Ovary (tissue), 9 donors: ENCODE data around the gene CCDC88B. TPM values are rescaled to one million over a fixed set of nuclear protein-coding genes. Genes with fewer than 3 reads are reported as not detected.

Experiments
- DNase-seq, 5 donors: peaks; one replicate each; pipeline ENCODE4 v3.0.0-alpha.2; 2019 to 2020
- H3K27ac ChIP-seq, 2 donors: fragments of 200-600 bp; one replicate each; pipeline versions ENCODE4 v1.5.1 to v1.8.0; 2019 to 2022
- H3K27me3 ChIP-seq: fragments of 200-600 bp; one replicate; pipeline ENCODE4 v1.8.0; 2022
- H3K36me3 ChIP-seq: fragments of 200-600 bp; sonication (generic); one replicate; pipeline ENCODE4 v1.5.1; 2019
- H3K4me1 ChIP-seq: one replicate; pipeline ENCODE4 v1.8.1; 2013; ENCODE audit warnings: mild to moderate bottlenecking, moderate library complexity; ENCODE audit not compliant: insufficient read depth
- H3K4me3 ChIP-seq: fragments of 200-600 bp; sonication (generic); one replicate; pipeline ENCODE4 v1.5.1; 2017
- H3K9me3 ChIP-seq, 2 donors: fragments of 200-600 bp in 1 of 2; sonication (generic) in 1 of 2; one replicate each; pipeline versions ENCODE4 v1.5.1 to v1.8.1; 2013 to 2019; ENCODE audit warnings: mild to moderate bottlenecking in 1 of 2, moderate library complexity in 1 of 2
- EP300 ChIP-seq: sonication (generic); formaldehyde crosslinking; IDR thresholded peaks from one replicate; pipeline ENCODE4 v1.6.1; 2017; ENCODE audit warnings: antibody characterized with exemption
- POLR2A ChIP-seq: fragments of 450-650 bp; IDR thresholded peaks from one replicate; pipeline ENCODE4 v1.6.1; 2017; ENCODE audit warnings: antibody characterized with exemption, mild to moderate bottlenecking, moderate library complexity
- WGBS, 3 donors: extraction: QIAGEN DNeasy Blood & Tissue Kit in 1 of 3; methylation state at CpG; one replicate each; pipeline versions ENCODE4 v1.1.5 to v1.1.7; 2013 to 2017; 5-methylcytosine and 5-hydroxymethylcytosine counted together
- intact Hi-C, 4 donors: fragments of 100-400 bp; cut with DNase I; formaldehyde crosslinking; loops; one replicate each; pipeline versions ENCODE4 v1.11.0 to v1.15.1; 2022 to 2023
- polyA plus RNA-seq, 2 donors: library from polyadenylated mRNA; stranded (reverse); fragments of 200-250 nt in 1 of 2; fragments of 350-450 nt in 1 of 2; fragmentation: Illumina TruSeq in 1 of 2; extraction: RNeasy Lipid Tissue Mini Kit (QIAGEN cat#74804) in 1 of 2; gene quantifications; one replicate each; pipeline ENCODE4 v1.2.3, GENCODE V29; 2013 to 2014
- total RNA-seq, 7 donors: library from RNA; depleted of rRNA in 2 of 7; stranded (reverse); fragments of >200 nt in 2 of 7; fragmentation: NEBNext Ultra II Directional in 3 of 7; extraction: Animal tissue kit (Norgen Biotek cat#: 25700) in 3 of 7; gene quantifications; one replicate each; pipeline versions ENCODE4 v1.1.0 to v1.2.4, GENCODE V29; 2016 to 2023
- TF ChIP-seq, protein P1 (sequence below), 3 donors: fragments of 450-650 bp in 2 of 3; fragments of 200-600 bp in 1 of 3; IDR thresholded peaks; one replicate each; pipeline versions ENCODE4 v1.5.1 to v1.8.0; 2016 to 2022; ENCODE audit warnings: antibody characterized with exemption in 3 of 3, mild to moderate bottlenecking in 1 of 3
- donor health status: DM: no; HTN: no; CAD: no; lungs with moderate emphysema.
- donor health status: DM: no; HTN: no; CAD: no.
- donor health status: Bipolar disorder and iron deficiency.
- donor health status: DM: yes; HTN: yes; CAD: no.
- donor health status: DM: no; HTN: no; CAD: no.
- donor health status: DM: yes; HTN: yes; CAD: no.

The CCDC88B gene
- total and polyA plus RNA-seq, 9 donors: 0.95 to 7.5 (median 3.5) TPM

DNA sequence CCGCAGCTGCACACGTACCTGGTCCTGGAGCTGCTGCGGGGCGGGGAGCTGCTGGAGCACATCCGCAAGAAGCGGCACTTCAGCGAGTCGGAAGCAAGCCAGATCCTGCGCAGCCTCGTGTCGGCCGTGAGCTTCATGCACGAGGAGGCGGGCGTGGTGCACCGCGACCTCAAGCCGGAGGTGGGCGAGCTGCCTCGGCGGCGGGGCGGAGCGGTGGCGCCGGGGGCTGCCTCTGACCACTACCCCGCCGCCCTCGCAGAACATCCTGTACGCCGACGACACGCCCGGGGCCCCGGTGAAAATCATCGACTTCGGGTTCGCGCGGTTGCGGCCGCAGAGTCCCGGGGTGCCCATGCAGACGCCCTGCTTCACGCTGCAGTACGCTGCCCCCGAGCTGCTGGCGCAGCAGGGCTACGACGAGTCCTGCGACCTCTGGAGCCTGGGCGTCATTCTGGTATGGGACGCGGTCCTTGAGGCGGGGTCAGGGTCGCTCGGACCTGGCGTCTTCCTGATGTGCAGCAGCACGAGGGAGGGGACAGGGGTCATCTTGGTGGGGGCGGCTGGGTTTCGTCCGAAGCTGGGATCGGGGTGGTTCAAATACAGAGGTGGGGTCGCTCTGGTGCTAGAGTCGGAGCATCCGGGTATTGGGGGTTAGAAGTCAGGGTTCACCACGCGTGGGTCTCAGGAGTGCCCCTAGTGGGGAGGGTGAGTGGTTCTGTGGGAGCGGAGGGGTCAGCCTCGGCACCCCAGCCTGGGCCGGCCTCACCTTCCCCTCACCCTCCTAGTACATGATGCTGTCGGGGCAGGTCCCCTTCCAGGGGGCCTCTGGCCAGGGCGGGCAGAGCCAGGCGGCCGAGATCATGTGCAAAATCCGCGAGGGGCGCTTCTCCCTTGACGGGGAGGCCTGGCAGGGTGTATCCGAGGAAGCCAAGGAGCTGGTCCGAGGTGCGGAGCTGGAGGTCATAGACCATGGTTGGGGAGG is 29.7 kb downstream of the CCDC88B start:
- WGBS, 3 donors: 85 to 87% (median 86%) methylated on average over 82 of the region's 82 CpGs
- Histone ChIP-seq H3K36me3 (no peaks in the 10 kb centered on the region), H3K27ac (no peak overlapping the region), H3K4me3 (no peak overlapping the region), H3K4me1 (no peaks in the 10 kb centered on the region), H3K27me3 (no peaks in the 10 kb centered on the region), H3K9me3 (no peaks in the 10 kb centered on the region)
- intact Hi-C loops: no loop called here
- TF ChIP-seq, protein P1, sequence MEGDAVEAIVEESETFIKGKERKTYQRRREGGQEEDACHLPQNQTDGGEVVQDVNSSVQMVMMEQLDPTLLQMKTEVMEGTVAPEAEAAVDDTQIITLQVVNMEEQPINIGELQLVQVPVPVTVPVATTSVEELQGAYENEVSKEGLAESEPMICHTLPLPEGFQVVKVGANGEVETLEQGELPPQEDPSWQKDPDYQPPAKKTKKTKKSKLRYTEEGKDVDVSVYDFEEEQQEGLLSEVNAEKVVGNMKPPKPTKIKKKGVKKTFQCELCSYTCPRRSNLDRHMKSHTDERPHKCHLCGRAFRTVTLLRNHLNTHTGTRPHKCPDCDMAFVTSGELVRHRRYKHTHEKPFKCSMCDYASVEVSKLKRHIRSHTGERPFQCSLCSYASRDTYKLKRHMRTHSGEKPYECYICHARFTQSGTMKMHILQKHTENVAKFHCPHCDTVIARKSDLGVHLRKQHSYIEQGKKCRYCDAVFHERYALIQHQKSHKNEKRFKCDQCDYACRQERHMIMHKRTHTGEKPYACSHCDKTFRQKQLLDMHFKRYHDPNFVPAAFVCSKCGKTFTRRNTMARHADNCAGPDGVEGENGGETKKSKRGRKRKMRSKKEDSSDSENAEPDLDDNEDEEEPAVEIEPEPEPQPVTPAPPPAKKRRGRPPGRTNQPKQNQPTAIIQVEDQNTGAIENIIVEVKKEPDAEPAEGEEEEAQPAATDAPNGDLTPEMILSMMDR (IDR thresholded peaks at IDR 0.05): no peak
- no peak for TF ChIP-seq POLR2A
- TF ChIP-seq EP300: no peak
- DNase-seq: no peak

DNA sequence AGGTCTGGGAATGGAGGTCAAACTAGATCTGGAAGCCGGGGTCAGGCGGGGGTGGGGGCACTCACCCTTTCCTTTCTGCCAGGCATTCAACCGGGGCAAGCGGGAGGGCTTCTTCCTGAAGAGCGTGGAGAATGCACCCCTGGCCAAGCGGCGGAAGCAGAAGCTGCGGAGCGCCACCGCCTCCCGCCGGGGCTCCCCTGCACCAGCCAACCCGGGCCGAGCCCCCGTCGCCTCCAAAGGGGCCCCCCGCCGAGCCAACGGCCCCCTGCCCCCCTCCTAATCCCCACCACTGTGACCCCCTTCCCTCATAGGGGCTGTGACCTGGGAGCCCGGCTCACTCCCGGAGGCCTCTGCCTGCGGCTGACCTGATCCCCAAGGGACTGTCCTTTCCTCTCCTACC is 31.2 kb downstream of the CCDC88B start:
- TF ChIP-seq POLR2A (no peak), EP300 (no peak)
- TF ChIP-seq, protein P1 (IDR thresholded peaks at IDR 0.05): no peak
- Histone ChIP-seq H3K9me3 (no peaks in the 10 kb centered on the region), H3K4me3 (no peak overlapping the region), H3K27ac (no peak overlapping the region), H3K4me1 (no peaks in the 10 kb centered on the region), H3K27me3 (no peaks in the 10 kb centered on the region), H3K36me3 (no peaks in the 10 kb centered on the region)
- DNase-seq: no peak
- intact Hi-C loops: no loop called here
- WGBS, 3 donors: 85 to 92% (median 86%) methylated on average over 12 to 22 of the region's 22 CpGs

DNA sequence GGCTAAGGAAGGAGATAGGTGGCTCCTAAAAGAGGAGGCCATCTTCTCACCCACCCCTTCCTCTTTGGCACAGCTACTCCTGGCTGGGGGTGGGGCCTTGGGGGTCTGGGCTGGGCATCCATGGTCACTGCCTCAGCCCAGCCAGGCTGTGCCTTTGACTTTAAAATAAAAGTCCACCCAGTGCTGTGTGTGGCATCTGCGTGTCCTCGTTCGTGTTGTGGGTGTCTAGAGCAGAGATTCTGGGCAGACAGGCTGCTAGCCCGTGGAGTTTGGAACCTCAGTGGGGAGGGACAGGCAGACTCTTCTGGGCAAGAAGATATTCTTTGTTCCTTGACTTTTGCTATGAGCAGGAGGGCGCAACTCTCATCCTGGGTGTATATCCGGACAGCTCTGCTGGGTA is 32.0 kb downstream of the CCDC88B start:
- no peaks in the 10 kb centered on the region for H3K27me3 ChIP-seq
- H3K27ac ChIP-seq: no peak overlapping the region
- WGBS, 3 donors: 90 to 93% (median 90%) methylated on average over 6 of the region's 6 CpGs
- DNase-seq: no peak
- no peak for TF ChIP-seq POLR2A
- no peak for TF ChIP-seq EP300
- H3K9me3 ChIP-seq: no peaks in the 10 kb centered on the region
- no peaks in the 10 kb centered on the region for H3K36me3 ChIP-seq
- intact Hi-C loops: no loop called here
- H3K4me1 ChIP-seq: no peaks in the 10 kb centered on the region
- no peak overlapping the region for H3K4me3 ChIP-seq

DNA sequence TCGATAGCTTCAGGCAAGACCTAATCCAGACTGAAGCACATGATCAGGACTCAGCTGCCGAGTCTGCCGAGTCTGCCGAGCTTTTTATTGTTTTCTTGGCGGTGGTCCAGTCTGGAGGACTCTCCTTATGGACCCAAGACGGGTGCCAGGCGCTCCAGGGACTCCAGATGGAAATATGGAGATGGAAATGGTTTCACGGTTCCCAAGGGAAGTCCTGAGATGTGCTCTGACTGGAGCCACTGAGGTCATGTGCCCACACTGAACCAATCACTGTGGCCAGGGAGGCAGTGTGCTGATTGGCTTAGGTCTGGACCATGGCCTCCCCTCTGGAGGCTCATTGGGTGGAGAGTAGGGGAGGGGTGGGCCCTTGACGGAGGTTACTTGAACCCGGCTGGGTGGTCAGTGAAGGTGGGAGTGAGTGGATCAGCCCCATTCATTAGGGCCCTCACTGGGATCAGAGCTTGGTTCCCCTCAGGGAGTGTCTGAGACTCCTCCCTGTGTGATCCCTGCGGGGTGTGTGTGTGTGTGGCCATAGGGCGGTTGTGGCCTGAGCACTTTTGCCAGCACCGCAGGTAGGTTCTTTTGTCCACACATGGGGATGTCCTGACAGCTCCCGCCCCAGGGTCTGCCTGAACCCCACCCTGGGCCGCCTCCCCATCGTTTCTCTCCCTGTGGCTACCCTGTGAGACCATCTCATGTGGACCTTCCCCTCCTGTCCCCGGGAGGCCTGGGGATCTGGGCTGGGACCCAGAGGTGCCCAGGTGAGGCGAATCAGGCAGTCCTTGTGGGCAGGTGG is 33.0 kb downstream of the CCDC88B start:
- peak in 2 of 5 donors; percentile 28 to 47 for DNase-seq
- 43 to 52% (median 46%) methylated on average over 18 of the region's 18 CpGs for WGBS, 3 donors
- Histone ChIP-seq H3K4me3 (no peak overlapping the region), H3K27me3 (no peaks in the 10 kb centered on the region), H3K9me3 (no peaks in the 10 kb centered on the region), H3K36me3 (no peaks in the 10 kb centered on the region), H3K4me1 (no peaks in the 10 kb centered on the region), H3K27ac (no peak overlapping the region)
- TF ChIP-seq POLR2A (no peak), EP300 (no peak)
- TF ChIP-seq, protein P1 (IDR thresholded peaks at IDR 0.05): no peak
- intact Hi-C loops: no loop called here
